HEK293 (cell line): Measurements from ENCODE around the gene RSPH1.

Experiments used
- BCL11A ChIP-seq: fragments of 450-650 bp; formaldehyde crosslinking; IDR thresholded peaks from 2 replicates; pipeline ENCODE4 v1.5.1; 2016; ENCODE audit warnings: low read depth, missing biosample characterization, missing genetic modification characterization
- BCL11B ChIP-seq: fragments of 450-650 bp; formaldehyde crosslinking; IDR thresholded peaks from 2 replicates; pipeline ENCODE4 v1.5.1; 2016; ENCODE audit warnings: low read depth, missing biosample characterization, missing genetic modification characterization
- GLIS1 ChIP-seq: fragments of 450-650 bp; formaldehyde crosslinking; IDR thresholded peaks from 2 replicates; pipeline ENCODE4 v1.5.1; 2016; ENCODE audit warnings: missing biosample characterization, missing genetic modification characterization
- HOXA7 ChIP-seq: sonication (generic); formaldehyde crosslinking; IDR thresholded peaks from 2 replicates; pipeline ENCODE4 v1.8.1; 2022; ENCODE audit warnings: missing genetic modification reagents, borderline replicate concordance
- ZBTB17 ChIP-seq: fragments of 450-650 bp; formaldehyde crosslinking; IDR thresholded peaks from 2 replicates; pipeline ENCODE4 v1.5.1; 2016; ENCODE audit warnings: missing biosample characterization, missing genetic modification characterization
- ZBTB20 ChIP-seq: fragments of 450-650 bp; formaldehyde crosslinking; IDR thresholded peaks from 2 replicates; pipeline ENCODE4 v1.5.1; 2016; ENCODE audit warnings: missing biosample characterization, missing genetic modification characterization
- ZFP3 ChIP-seq: fragments of 450-650 bp; formaldehyde crosslinking; IDR thresholded peaks from 2 replicates; pipeline ENCODE4 v1.5.1; 2016; ENCODE audit warnings: low read depth, missing biosample characterization, missing genetic modification characterization
- ZFP69B ChIP-seq: fragments of 450-650 bp; formaldehyde crosslinking; IDR thresholded peaks from 2 replicates; pipeline ENCODE4 v1.5.1; 2016; ENCODE audit warnings: missing biosample characterization, missing genetic modification characterization
- ZNF10 ChIP-seq: fragments of 450-650 bp; formaldehyde crosslinking; IDR thresholded peaks from 2 replicates; pipeline ENCODE4 v1.5.1; 2017; ENCODE audit warnings: missing biosample characterization, missing genetic modification characterization
- ZNF112 ChIP-seq: fragments of 450-650 bp; formaldehyde crosslinking; IDR thresholded peaks from 2 replicates; pipeline ENCODE4 v1.5.0; 2017; ENCODE audit warnings: missing biosample characterization, missing genetic modification characterization
- ZNF16 ChIP-seq: fragments of 450-650 bp; formaldehyde crosslinking; IDR thresholded peaks from 2 replicates; pipeline ENCODE4 v1.5.1; 2016; ENCODE audit warnings: low read depth, missing biosample characterization, missing genetic modification characterization
- ZNF202 ChIP-seq: fragments of 450-650 bp; formaldehyde crosslinking; IDR thresholded peaks from 2 replicates; pipeline ENCODE4 v1.5.1; 2016; ENCODE audit warnings: missing biosample characterization, missing genetic modification characterization, borderline replicate concordance
- ZNF223 ChIP-seq: fragments of 450-650 bp; formaldehyde crosslinking; IDR thresholded peaks from 2 replicates; pipeline ENCODE4 v1.5.1; 2016; ENCODE audit warnings: missing biosample characterization, missing genetic modification characterization
- ZNF239 ChIP-seq: fragments of 450-650 bp; formaldehyde crosslinking; IDR thresholded peaks from 2 replicates; pipeline ENCODE4 v1.5.1; 2016; ENCODE audit warnings: missing biosample characterization, missing genetic modification characterization
- ZNF26 ChIP-seq: fragments of 450-650 bp; formaldehyde crosslinking; IDR thresholded peaks from 2 replicates; pipeline ENCODE4 v1.5.1; 2016; ENCODE audit warnings: missing biosample characterization, missing genetic modification characterization
- ZNF266 ChIP-seq: fragments of 450-650 bp; formaldehyde crosslinking; IDR thresholded peaks from 2 replicates; pipeline ENCODE4 v1.5.1; 2016; ENCODE audit warnings: missing biosample characterization, missing genetic modification characterization, low read depth
- ZNF426 ChIP-seq: fragments of 450-650 bp; formaldehyde crosslinking; IDR thresholded peaks from 2 replicates; pipeline ENCODE4 v1.5.1; 2017; ENCODE audit warnings: missing biosample characterization, missing genetic modification characterization, mild to moderate bottlenecking, inconsistent platforms, moderate library complexity
- ZNF433 ChIP-seq: fragments of 450-650 bp; formaldehyde crosslinking; IDR thresholded peaks from 2 replicates; pipeline ENCODE4 v1.5.1; 2016; ENCODE audit warnings: missing biosample characterization, missing genetic modification characterization, low read depth
- ZNF449 ChIP-seq: fragments of 450-650 bp; formaldehyde crosslinking; IDR thresholded peaks from 2 replicates; pipeline ENCODE4 v1.5.1; 2017; ENCODE audit warnings: missing biosample characterization, mild to moderate bottlenecking, missing genetic modification characterization, moderate library complexity
- ZNF48 ChIP-seq: fragments of 450-650 bp; formaldehyde crosslinking; IDR thresholded peaks from 2 replicates; pipeline ENCODE4 v1.5.1; 2016; ENCODE audit warnings: missing biosample characterization, missing genetic modification characterization
- ZNF510 ChIP-seq: fragments of 450-650 bp; formaldehyde crosslinking; IDR thresholded peaks from 2 replicates; pipeline ENCODE4 v1.5.1; 2018; ENCODE audit warnings: mild to moderate bottlenecking, missing genetic modification characterization, missing biosample characterization; ENCODE audit not compliant: insufficient replicate concordance
- ZNF530 ChIP-seq: fragments of 450-650 bp; formaldehyde crosslinking; IDR thresholded peaks from 2 replicates; pipeline ENCODE4 v1.5.1; 2016; ENCODE audit warnings: low read depth, missing biosample characterization, missing genetic modification characterization
- ZNF544 ChIP-seq: fragments of 450-650 bp; formaldehyde crosslinking; IDR thresholded peaks from 2 replicates; pipeline ENCODE4 v1.5.0; 2017; ENCODE audit warnings: missing biosample characterization, missing genetic modification characterization
- ZNF660 ChIP-seq: fragments of 450-650 bp; IDR thresholded peaks from 2 replicates; pipeline ENCODE4 v1.5.1; 2018; ENCODE audit warnings: missing biosample characterization, mild to moderate bottlenecking, missing genetic modification characterization
- ZNF776 ChIP-seq: fragments of 450-650 bp; formaldehyde crosslinking; IDR thresholded peaks from 2 replicates; pipeline ENCODE4 v1.5.0; 2017; ENCODE audit warnings: missing biosample characterization, missing genetic modification characterization, borderline replicate concordance
- ZNF777 ChIP-seq: fragments of 450-650 bp; formaldehyde crosslinking; IDR thresholded peaks from 2 replicates; pipeline ENCODE4 v1.5.1; 2017; ENCODE audit warnings: missing biosample characterization, missing genetic modification characterization, borderline replicate concordance
- ZSCAN16 ChIP-seq: fragments of 450-650 bp; formaldehyde crosslinking; IDR thresholded peaks from 2 replicates; pipeline ENCODE4 v1.5.1; 2016; ENCODE audit warnings: missing biosample characterization, missing genetic modification characterization
- ZSCAN4 ChIP-seq: fragments of 450-650 bp; formaldehyde crosslinking; IDR thresholded peaks from 2 replicates; pipeline ENCODE4 v1.5.1; 2017; ENCODE audit warnings: missing biosample characterization, missing genetic modification characterization
- TF ChIP-seq, protein P1 (sequence below): fragments of 450-650 bp; formaldehyde crosslinking; IDR thresholded peaks from 2 replicates; pipeline ENCODE4 v1.5.1; 2016; ENCODE audit warnings: missing biosample characterization, missing genetic modification characterization
- TF ChIP-seq, protein P2 (sequence below): fragments of 450-650 bp; formaldehyde crosslinking; IDR thresholded peaks from 2 replicates; pipeline ENCODE4 v1.5.1; 2016; ENCODE audit warnings: missing biosample characterization, missing genetic modification characterization
- TF ChIP-seq, protein P3 (sequence below): fragments of 450-650 bp; formaldehyde crosslinking; IDR thresholded peaks from 2 replicates; pipeline ENCODE4 v1.5.0; 2017; ENCODE audit warnings: missing biosample characterization, missing genetic modification characterization, borderline replicate concordance
- TF ChIP-seq, protein P4 (sequence below): fragments of 450-650 bp; formaldehyde crosslinking; IDR thresholded peaks from 2 replicates; pipeline ENCODE4 v1.5.1; 2016; ENCODE audit warnings: missing biosample characterization, missing genetic modification characterization

The RSPH1 gene

DNA sequence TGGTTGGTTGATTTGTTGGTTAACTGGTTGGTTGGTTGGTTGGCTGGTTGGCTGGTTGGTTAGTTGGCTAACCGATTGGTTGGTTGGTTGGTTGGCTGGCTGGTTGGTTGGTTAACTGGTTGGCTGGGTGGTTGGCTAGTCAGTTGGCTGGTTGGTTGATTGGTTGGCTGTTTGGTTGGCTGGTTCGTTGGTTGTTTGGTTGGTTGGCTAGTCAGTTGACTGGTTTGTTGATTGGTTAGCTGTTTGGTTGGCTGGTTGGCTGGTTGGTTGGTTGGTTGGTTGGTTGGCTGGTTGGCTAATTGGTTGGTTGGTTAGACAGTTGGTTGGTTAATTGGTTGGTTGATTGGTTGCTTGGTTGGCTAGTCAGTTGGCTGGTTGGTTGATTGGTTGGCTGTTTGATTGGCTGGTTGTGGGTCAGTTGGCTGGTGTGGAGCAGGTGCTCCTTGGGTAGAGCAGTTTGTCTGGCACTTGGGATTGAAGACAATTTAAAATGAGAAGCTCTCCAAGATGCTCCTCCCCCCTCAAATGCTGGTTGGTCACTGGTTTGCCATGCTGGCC is 6.9 kb downstream of the RSPH1 start (continued):
- no peak for TF ChIP-seq HOXA7
- no peak for TF ChIP-seq GLIS1
- TF ChIP-seq ZNF112: no peak
- no peak for TF ChIP-seq ZNF776 (tag by site-specific recombination)
- TF ChIP-seq ZFP69B: no peak
- TF ChIP-seq ZNF16 (tag by site-specific recombination): peak; percentile 6; the same call in 1 of the 2 replicates
- TF ChIP-seq ZNF544: 0 out of 2 replicates have a peak, but pooled peaks have one; percentile 55
- TF ChIP-seq ZNF10 (tag by site-specific recombination): no peak
- no peak for TF ChIP-seq ZBTB20 (tag by site-specific recombination)
- TF ChIP-seq ZNF426: no peak
- TF ChIP-seq ZNF510 (tag by site-specific recombination): no peak
- TF ChIP-seq, protein P1, sequence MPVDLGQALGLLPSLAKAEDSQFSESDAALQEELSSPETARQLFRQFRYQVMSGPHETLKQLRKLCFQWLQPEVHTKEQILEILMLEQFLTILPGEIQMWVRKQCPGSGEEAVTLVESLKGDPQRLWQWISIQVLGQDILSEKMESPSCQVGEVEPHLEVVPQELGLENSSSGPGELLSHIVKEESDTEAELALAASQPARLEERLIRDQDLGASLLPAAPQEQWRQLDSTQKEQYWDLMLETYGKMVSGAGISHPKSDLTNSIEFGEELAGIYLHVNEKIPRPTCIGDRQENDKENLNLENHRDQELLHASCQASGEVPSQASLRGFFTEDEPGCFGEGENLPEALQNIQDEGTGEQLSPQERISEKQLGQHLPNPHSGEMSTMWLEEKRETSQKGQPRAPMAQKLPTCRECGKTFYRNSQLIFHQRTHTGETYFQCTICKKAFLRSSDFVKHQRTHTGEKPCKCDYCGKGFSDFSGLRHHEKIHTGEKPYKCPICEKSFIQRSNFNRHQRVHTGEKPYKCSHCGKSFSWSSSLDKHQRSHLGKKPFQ (tag by site-specific recombination): no peak
- no peak for TF ChIP-seq ZNF660 (tag by site-specific recombination)
- peak; percentile 26; the same call in 1 of the 2 replicates for TF ChIP-seq ZNF449 (tag by site-specific recombination)
- TF ChIP-seq ZNF48: no peak
- TF ChIP-seq, protein P2, sequence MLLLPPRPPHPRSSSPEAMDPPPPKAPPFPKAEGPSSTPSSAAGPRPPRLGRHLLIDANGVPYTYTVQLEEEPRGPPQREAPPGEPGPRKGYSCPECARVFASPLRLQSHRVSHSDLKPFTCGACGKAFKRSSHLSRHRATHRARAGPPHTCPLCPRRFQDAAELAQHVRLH (tag by site-specific recombination): no peak
- 0 out of 2 replicates have a peak, but pooled peaks have one; percentile 30 for TF ChIP-seq ZNF239 (tag by site-specific recombination)
- TF ChIP-seq ZSCAN4 (tag by site-specific recombination): no peak
- TF ChIP-seq, protein P3, sequence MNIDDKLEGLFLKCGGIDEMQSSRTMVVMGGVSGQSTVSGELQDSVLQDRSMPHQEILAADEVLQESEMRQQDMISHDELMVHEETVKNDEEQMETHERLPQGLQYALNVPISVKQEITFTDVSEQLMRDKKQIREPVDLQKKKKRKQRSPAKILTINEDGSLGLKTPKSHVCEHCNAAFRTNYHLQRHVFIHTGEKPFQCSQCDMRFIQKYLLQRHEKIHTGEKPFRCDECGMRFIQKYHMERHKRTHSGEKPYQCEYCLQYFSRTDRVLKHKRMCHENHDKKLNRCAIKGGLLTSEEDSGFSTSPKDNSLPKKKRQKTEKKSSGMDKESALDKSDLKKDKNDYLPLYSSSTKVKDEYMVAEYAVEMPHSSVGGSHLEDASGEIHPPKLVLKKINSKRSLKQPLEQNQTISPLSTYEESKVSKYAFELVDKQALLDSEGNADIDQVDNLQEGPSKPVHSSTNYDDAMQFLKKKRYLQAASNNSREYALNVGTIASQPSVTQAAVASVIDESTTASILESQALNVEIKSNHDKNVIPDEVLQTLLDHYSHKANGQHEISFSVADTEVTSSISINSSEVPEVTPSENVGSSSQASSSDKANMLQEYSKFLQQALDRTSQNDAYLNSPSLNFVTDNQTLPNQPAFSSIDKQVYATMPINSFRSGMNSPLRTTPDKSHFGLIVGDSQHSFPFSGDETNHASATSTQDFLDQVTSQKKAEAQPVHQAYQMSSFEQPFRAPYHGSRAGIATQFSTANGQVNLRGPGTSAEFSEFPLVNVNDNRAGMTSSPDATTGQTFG: peak; percentile 48; the same call in 1 of the 2 replicates
- TF ChIP-seq, protein P4, sequence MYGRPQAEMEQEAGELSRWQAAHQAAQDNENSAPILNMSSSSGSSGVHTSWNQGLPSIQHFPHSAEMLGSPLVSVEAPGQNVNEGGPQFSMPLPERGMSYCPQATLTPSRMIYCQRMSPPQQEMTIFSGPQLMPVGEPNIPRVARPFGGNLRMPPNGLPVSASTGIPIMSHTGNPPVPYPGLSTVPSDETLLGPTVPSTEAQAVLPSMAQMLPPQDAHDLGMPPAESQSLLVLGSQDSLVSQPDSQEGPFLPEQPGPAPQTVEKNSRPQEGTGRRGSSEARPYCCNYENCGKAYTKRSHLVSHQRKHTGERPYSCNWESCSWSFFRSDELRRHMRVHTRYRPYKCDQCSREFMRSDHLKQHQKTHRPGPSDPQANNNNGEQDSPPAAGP: no peak
- TF ChIP-seq ZNF433 (tag by site-specific recombination): no peak
- no peak for TF ChIP-seq ZFP3 (tag by site-specific recombination)
- TF ChIP-seq ZNF266 (tag by site-specific recombination): no peak
- no peak for TF ChIP-seq ZNF777 (tag by site-specific recombination)
- TF ChIP-seq ZNF202: no peak
- TF ChIP-seq ZNF26 (tag by site-specific recombination): no peak
- no peak for TF ChIP-seq ZBTB17 (tag by site-specific recombination)
- TF ChIP-seq BCL11B (tag by site-specific recombination): no peak
- no peak for TF ChIP-seq BCL11A (tag by site-specific recombination)
- no peak for TF ChIP-seq ZNF530 (tag by site-specific recombination)
- no peak for TF ChIP-seq ZSCAN16
- TF ChIP-seq ZNF223 (tag by site-specific recombination): no peak
